COLO668 (cell line): Measurements from ENCODE around the gene ERICH2.

Experiments used
- DNase-seq: peaks from one replicate; lab custom pipeline; 2025; ENCODE audit not compliant: unreplicated experiment; lab: John Stamatoyannopoulos, UW

Gene ERICH2

GRCh38 chr2:170836027-170836426 is 65.8 kb downstream of the ERICH2 start:
- DNase-seq = no peak

GRCh38 chr2:170840717-170841210 is 70.6 kb downstream of the ERICH2 start:
- no peak for DNase-seq

- DNase-seq = no peak
These were observed 72.6 kb downstream of the ERICH2 start for GRCh38 chr2:170842785-170843184.

GRCh38 chr2:170843656-170844055 is 73.5 kb downstream of the ERICH2 start:
- DNase-seq = no peak

- DNase-seq = peak; percentile 30
These were observed 75.2 kb downstream of the ERICH2 start for GRCh38 chr2:170845343-170845742.

- DNase-seq = no peak
These were observed 76.1 kb downstream of the ERICH2 start for GRCh38 chr2:170846314-170846713.

GRCh38 chr2:170847716-170848115 is 77.5 kb downstream of the ERICH2 start:
- no peak for DNase-seq
